Left cardiac atrium (tissue), 4 donors: ENCODE results near the gene NTRK2. TPM values are rescaled to one million over a fixed set of nuclear protein-coding genes. Genes with fewer than 3 reads are reported as not detected.
"Not testable (repeated sequence)": the region's sequence is repeated elsewhere in the genome, so short reads cannot be mapped to it uniquely, and the experiment has no call there.

Experiments used
- ATAC-seq, 2 donors: fragments of 200-7000 bp; cut with Tn5 transposase; one replicate each; pipeline ENCODE4 v1.9.1; 2020; ENCODE audit warnings: mild to moderate bottlenecking in 2 of 2, moderate library complexity in 2 of 2
- DNase-seq: peaks from one replicate; pipeline ENCODE4 v3.0.0-alpha.2; 2020
- intact Hi-C, 2 donors: fragments of 100-400 bp; cut with DNase I; formaldehyde crosslinking; loops; one replicate each; pipeline versions ENCODE4 v1.14.1 to v1.15.1; 2022 to 2023
- total RNA-seq, 2 donors: library from RNA; stranded (reverse); fragmentation: NEBNext Ultra II Directional; extraction: Animal tissue kit (Norgen Biotek cat#: 25700); gene quantifications; one replicate each; pipeline ENCODE4 v1.2.1, GENCODE V29; 2021
- donor health status: DM: no; HTN: yes; CAD: no.
- donor health status: DM: no; HTN: yes; CAD: no; lungs with severe emphysema.
- donor health status: DM: yes; HTN: yes; CAD: no.
- donor health status: Dilated cardiomyopathy.

The NTRK2 gene
- total RNA-seq, 2 donors from 2014 or later: 20.6 to 38.2 TPM

DNA sequence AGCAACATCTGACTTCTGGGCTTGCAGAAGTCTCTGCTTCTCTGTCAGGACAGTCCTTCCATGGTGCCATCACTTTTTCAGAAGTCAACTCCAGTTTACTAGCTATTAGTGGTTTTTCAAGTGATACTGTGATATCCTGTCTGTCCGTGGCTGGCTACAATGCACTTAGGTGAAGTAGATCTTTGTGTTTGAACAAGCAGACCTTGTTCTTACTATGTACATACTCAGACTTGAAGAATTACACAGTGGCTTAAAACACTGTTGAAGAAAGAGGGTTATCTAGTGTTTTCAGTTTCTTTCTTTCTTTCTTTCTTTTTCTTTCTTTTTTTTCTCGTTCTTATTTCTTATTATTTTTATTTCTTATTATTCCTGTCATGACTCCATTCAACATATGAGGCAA, 228.7 kb downstream of the NTRK2 start:
- ATAC-seq (no peak), DNase-seq (no peak)
- intact Hi-C loops: no loop called here

- ATAC-seq: peak in 1 of 2 donors; percentile 23
- DNase-seq, intact Hi-C loops: not testable (repeated sequence)
These were observed 229.1 kb downstream of the NTRK2 start for GRCh38 chr9:84898618-84899017.

- intact Hi-C loops: no loop called here
- ATAC-seq: no peak
These were observed 229.8 kb downstream of the NTRK2 start for GRCh38 chr9:84899326-84899725.

DNA sequence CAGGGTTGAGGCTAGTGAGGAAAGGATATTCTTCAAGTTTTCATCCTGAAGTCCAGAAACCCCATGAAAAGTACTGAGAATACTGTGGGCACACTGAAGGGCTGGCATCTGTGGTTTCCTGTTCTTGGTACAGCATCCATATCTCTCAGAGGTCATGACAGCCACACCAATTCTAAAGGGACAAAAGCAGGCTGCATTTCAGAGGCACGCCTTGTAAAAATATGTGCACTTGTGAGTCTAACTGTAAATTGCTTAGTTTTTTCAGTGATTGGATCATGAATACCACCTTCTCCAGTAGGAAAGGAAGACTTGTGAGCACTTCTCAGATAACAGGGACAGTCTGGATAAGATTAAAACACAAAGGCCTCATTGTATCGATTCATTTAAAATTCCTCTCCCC, 230.9 kb downstream of the NTRK2 start:
- intact Hi-C loops: no loop called here
- DNase-seq (no peak), ATAC-seq (no peak)

More at GRCh38 chr9:84899326-84899725, 229.8 kb downstream of the NTRK2 start:
- no peak for DNase-seq

DNA sequence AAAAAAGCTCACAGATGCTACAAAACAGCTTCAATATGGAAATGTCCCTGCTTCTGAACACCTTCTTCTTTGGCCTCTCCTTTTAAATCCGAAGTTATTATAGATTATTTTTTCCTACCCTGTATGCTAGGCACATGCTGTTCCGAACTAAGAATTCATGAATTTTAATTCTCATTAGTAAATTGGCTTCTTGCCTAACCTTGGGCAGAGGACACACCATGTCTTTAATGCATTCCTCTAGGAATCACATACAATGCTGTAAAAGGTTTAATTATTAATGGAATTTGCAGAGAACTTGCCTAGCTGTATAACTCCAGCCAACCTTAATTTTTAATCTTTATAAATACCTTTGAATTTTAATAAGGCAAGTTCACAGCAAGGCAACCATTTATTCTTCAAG, 234.4 kb downstream of the NTRK2 start:
- ATAC-seq: no peak
- intact Hi-C loops: no loop called here
- no peak for DNase-seq

GRCh38 chr9:84916769-84917168, 247.2 kb downstream of the NTRK2 start:
- DNase-seq (no peak), ATAC-seq (no peak)
- intact Hi-C loops: no loop called here

DNA sequence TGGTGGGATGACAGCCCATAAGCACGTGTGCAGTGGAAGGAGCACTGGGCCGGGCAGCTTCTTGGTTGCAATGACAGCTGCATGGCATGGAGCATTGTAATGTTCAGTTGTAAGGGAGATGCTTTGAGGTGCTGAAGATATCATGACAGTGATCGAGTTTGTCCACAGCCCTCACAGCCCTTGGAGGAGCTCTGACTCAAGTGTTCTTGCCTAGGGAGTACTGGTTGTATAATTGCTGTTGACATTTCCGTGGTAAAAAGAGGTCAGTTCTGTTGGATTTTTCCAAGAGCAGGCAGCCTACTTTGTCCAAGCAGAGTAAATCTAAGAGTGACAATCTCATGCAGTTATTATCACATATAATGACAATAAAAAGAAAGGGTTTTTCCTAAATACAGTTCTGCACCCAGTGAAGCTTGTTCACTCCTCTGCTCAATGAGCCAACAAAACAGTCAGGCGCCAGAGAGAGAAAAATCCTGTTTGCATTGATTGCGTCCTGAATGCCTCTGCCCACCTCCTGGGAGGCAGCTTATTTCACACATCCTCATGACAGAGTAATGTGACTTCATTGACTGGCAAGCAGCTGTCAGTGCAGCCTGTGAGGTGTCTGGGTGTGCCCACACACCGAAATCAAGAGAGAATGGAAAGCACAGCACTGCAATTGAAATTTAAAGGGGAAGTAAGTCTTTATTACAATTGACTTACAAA, 248.0 kb downstream of the NTRK2 start:
- DNase-seq (peak; percentile 28), ATAC-seq (peak in 1 of 2 donors; percentile 76)
- intact Hi-C loops: no loop called here

- intact Hi-C loops: no loop called here
- no peak for DNase-seq
- ATAC-seq: no peak
These were observed 249.9 kb downstream of the NTRK2 start for GRCh38 chr9:84919440-84919839.

GRCh38 chr9:84921175-84921574, 251.6 kb downstream of the NTRK2 start:
- DNase-seq: no peak

GRCh38 chr9:84922051-84922450, 252.5 kb downstream of the NTRK2 start:
- intact Hi-C loops: no loop called here
- DNase-seq (peak; percentile 34), ATAC-seq (peak in 1 of 2 donors; percentile 18)

More at GRCh38 chr9:84921175-84921574, 251.6 kb downstream of the NTRK2 start:
- intact Hi-C loops: no loop called here
- peak; percentile 59 to 79 for ATAC-seq

DNA sequence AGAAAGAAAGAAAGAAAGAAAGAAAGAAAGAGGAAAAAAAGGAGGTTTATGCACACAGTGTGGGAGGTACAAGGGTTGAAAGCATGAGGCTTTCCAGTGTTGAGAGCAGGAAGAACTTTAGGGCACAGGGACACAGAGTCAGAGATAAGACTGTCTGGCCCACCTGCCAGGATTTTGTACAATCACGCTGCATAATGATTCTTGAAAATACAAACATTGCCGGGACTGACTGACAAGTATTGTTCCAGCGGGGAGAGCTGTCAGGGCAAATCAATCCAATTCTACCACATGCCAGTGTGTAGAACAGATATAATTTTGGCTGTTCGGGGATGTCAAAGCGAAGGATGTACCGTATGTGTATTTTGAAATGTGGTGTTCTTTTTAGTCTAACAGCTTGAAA, 254.7 kb downstream of the NTRK2 start:
- ATAC-seq (no peak), DNase-seq (no peak)
- intact Hi-C loops: no loop called here

DNA sequence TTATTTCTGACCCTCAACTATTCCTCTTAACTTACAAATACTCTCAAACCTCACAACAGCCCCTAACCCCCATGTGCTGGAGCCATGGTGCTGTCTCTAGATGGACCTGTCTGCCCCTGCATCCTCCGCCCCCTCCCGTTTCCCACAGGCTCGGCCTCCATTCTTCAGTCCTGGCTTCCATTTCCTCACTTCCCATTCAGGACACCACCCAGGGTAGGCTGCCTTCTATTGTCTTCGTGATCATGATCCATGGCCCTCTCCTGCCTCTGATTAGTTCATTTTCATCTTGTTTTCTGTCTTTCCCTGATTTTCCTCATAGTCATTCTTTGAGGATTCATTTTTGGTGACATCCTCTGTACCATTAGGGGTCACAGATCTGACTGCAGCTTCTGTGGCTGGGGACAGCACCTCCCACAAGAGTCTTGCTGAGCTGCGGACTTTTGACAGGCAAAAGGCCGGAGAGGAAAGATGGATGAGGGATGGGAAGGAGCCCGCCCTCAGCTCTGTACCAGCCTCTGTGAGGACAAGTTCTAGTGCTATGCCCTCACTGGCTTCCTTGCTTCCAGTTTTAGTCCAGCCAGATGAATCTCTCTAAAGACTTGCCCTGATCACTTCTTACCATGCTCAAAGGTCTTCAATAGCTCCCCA, 255.8 kb downstream of the NTRK2 start:
- DNase-seq: no peak
- ATAC-seq: no peak
- intact Hi-C loops: no loop called here

DNA sequence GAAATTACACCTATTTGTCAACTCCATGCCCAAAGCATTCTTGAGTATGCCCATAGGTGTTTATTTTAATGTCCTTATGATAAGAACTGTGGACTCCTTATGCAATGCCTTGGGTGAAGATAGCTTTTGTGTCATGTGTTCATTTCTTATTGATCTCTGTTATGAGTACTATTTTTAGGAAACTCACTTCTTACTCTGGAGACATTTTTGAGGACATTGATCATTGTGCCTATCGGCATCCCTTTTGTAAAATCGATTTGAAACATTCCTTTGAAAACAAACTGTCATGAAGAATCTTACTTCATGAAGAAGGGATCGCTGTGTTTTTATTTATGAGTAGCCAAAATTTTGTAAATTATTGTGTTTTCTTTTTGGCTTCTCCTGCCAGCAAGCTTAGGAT, 257.3 kb downstream of the NTRK2 start:
- intact Hi-C loops: no loop called here
- DNase-seq (no peak), ATAC-seq (no peak)

- DNase-seq (no peak), ATAC-seq (no peak)
- intact Hi-C loops: no loop called here
These were observed 258.9 kb downstream of the NTRK2 start for GRCh38 chr9:84928419-84928818.

DNA sequence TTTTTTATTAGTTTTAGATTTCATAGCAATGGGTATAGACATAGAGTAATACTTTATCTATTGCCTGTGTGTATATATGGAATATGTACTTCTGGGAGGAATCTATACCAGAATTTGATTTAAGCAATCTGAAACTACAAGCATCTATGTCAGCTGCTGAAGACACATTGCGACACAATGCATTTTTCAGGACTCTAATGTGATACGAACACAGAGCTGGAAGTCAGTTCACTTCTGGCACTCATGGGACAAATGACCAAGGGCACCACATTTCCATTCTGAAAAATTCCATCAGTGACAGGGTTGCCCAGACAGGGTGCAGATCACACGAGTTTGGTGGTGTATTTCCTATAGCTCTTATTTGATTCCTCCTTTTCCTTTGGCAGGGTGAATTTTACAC, 259.5 kb downstream of the NTRK2 start:
- intact Hi-C loops: no loop called here
- DNase-seq (no peak), ATAC-seq (no peak)

DNA sequence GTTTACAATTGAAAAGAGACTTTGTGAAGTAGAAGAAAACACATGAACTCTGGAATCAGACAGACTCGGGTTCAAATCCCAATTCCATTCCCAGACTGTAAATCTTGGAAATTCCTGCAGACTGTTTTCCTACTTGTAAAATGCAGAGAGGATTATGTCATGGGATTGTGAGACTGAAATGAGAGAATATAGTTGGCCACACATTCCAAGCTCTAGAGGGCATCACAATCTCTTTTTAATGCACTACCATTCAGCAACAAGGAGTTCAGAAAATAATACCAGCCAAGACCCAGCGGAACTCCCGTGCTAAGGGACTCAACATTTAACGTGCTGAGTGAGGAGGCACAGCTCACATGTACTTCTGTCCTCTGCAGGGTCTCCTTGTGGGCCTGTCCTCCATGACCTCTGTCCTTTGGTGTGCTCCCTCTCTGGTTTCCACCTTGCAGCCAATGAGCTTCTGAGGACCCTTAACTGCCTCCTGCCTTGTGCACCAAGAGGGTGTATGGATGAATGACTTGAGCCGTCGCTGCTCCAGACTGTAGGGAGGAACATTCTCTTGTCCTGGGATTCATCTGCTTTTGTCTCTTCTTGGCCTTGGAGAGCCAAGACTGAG, 263.5 kb downstream of the NTRK2 start:
- no peak for DNase-seq
- intact Hi-C loops: no loop called here
- ATAC-seq: peak in 1 of 2 donors; percentile 30

- ATAC-seq: no peak
- intact Hi-C loops: no loop called here
- no peak for DNase-seq
These were observed 266.1 kb downstream of the NTRK2 start for GRCh38 chr9:84935528-84936117.

DNA sequence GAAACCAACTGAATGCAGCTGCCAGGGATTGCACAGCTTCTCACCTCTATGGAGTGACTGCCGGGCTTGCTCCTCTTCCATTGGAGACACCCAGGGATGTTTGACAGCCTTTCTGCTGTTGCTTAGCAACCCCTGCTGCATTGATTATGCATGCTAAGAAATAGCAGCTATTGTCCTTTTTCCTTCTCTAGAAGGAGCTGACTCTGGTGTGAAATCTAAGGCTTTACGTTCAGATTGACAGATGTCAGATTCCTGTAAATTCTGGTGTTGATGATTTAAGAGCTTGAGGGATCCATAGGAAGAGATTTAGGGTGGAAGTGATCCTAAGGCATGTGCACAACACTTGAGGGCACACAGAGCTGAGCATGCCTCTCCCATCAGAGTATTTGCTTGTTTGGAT, 267.7 kb downstream of the NTRK2 start:
- no peak for DNase-seq
- intact Hi-C loops: no loop called here
- ATAC-seq: no peak

DNA sequence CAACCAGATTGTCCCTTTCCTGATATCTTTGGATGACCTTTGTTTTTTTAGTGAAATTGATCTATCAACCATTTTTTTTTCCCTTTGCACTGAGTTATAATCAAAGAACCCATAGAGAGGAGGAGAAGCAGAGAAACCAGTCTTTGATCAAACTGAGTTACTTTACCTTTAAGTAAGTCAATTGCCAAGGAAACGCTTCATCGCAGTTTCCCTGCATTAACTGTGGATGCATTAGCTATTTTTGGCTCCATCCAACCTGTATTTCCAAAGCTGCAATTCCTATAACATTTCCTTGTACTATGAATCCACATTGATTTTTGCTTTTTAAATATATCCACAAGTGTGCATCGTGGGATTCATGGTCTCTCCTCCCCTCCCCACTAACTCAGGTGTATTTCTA, 268.1 kb downstream of the NTRK2 start:
- intact Hi-C loops: no loop called here
- DNase-seq (no peak), ATAC-seq (no peak)

DNA sequence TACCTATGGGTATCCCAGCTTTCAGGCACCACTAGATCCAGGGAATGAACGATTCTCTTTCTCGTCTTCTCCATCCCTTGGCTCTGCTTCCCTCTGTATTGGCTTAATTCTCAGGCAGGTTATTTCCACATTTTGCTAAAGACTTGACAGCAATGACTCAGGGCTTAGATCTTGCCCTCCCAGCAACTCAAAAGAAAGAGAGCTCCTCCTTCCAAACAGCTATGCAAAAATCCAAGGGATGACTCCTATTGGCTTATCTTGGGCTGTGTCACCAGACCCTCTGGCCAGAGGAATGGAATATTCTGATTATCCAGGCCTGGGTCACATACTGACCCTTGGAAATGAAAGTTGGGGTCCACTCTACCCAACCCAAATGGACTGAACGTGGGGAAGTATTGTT, 270.2 kb downstream of the NTRK2 start:
- no peak for ATAC-seq

More for the DNA sequence above, 270.2 kb downstream of the NTRK2 start:
- intact Hi-C loops: loop anchor here in 1 of 2 donors (10.0 kb wide), 1 partner anchor 155 kb away; no protein-coding TSS in a partner anchor
- no peak for DNase-seq
